ENCODE measurements around the gene RGS18. TPM values are rescaled to one million over a fixed set of nuclear protein-coding genes. Genes with fewer than 3 reads are reported as not detected.
"Not testable (repeated sequence)": the region's sequence is repeated elsewhere in the genome, so short reads cannot be mapped to it uniquely, and the experiment has no call there.

Gene RGS18
- total RNA-seq, 1 experiment from 2014 or later: not detected

- DNase-seq (ENCODE audit: unreplicated experiment): no peak
- Mint-ChIP-seq H3K9me3 (ENCODE audit: unreplicated experiment) (no peaks in the 10 kb centered on the region), H3K4me3 (ENCODE audit: unreplicated experiment) (no peak overlapping the region), H3K4me1 (ENCODE audit: insufficient read depth, unreplicated experiment) (peaks cover 11% of the 10 kb centered on the region), H3K36me3 (ENCODE audit: insufficient read depth, unreplicated experiment) (no peaks in the 10 kb centered on the region), H3K27ac (ENCODE audit: low read depth, unreplicated experiment) (no peak overlapping the region), H3K27me3 (ENCODE audit: insufficient read depth, unreplicated experiment) (no peaks in the 10 kb centered on the region)
- no TSS peak for BruUV-seq (replicated peaks)
- CTCF ChIA-PET: interaction anchor here (0.5 to 0.7 kb wide), 3 partner anchors 11 to 1567 kb away, joined by 3 read pairs; no protein-coding TSS in a partner anchor
- intact Hi-C loops (cut with micrococcal nuclease): no loop called here
- no peak for TF ChIP-seq CTCF (IDR thresholded peaks at IDR 0.05; ENCODE audit: unreplicated experiment)
- POLR2A ChIA-PET: no interaction called here
Measured at GRCh38 chr1:192227330-192227729, 69.1 kb downstream of the RGS18 start.

GRCh38 chr1:192227980-192228379 is 69.7 kb downstream of the RGS18 start:
- H3K9me3 Mint-ChIP-seq (ENCODE audit: unreplicated experiment); H3K4me3 Mint-ChIP-seq (ENCODE audit: unreplicated experiment); BruUV-seq (replicated peaks); intact Hi-C loops (cut with micrococcal nuclease); H3K36me3 Mint-ChIP-seq (ENCODE audit: insufficient read depth, unreplicated experiment); H3K27ac Mint-ChIP-seq (ENCODE audit: low read depth, unreplicated experiment); POLR2A ChIA-PET; H3K27me3 Mint-ChIP-seq (ENCODE audit: insufficient read depth, unreplicated experiment); DNase-seq (ENCODE audit: unreplicated experiment): not testable (repeated sequence)
- CTCF ChIA-PET: interaction anchor here (0.7 kb wide), 1 partner anchor 11 kb away, joined by 3 read pairs; no protein-coding TSS in a partner anchor
- H3K4me1 Mint-ChIP-seq (ENCODE audit: insufficient read depth, unreplicated experiment): peaks cover 11% of the 10 kb centered on the region

GRCh38 chr1:192232817-192233417 is 74.7 kb downstream of the RGS18 start:
- no peak overlapping the region for H3K4me3 Mint-ChIP-seq (ENCODE audit: unreplicated experiment)
- H3K4me1 Mint-ChIP-seq (ENCODE audit: insufficient read depth, unreplicated experiment): no peaks in the 10 kb centered on the region
- TF ChIP-seq CTCF (IDR thresholded peaks at IDR 0.05; ENCODE audit: unreplicated experiment): no peak
- no TSS peak for BruUV-seq (replicated peaks)
- no peaks in the 10 kb centered on the region for H3K9me3 Mint-ChIP-seq (ENCODE audit: unreplicated experiment)
- CTCF ChIA-PET: interaction anchor here (0.8 kb wide), 1 partner anchor 8 kb away, joined by 4 read pairs; no protein-coding TSS in a partner anchor
- intact Hi-C loops (cut with micrococcal nuclease): no loop called here
- POLR2A ChIA-PET: interaction anchor here (0.7 to 1.0 kb wide), 2 partner anchors 8 to 1325 kb away, joined by 3 read pairs; no protein-coding TSS in a partner anchor
- H3K27ac Mint-ChIP-seq (ENCODE audit: low read depth, unreplicated experiment): no peak overlapping the region
- no peaks in the 10 kb centered on the region for H3K27me3 Mint-ChIP-seq (ENCODE audit: insufficient read depth, unreplicated experiment)
- no peak for DNase-seq (ENCODE audit: unreplicated experiment)
- H3K36me3 Mint-ChIP-seq (ENCODE audit: insufficient read depth, unreplicated experiment): no peaks in the 10 kb centered on the region

GRCh38 chr1:192235127-192235526 is 76.9 kb downstream of the RGS18 start:
- no peak overlapping the region for H3K4me3 Mint-ChIP-seq (ENCODE audit: unreplicated experiment)
- no peaks in the 10 kb centered on the region for H3K27me3 Mint-ChIP-seq (ENCODE audit: insufficient read depth, unreplicated experiment)
- no peaks in the 10 kb centered on the region for H3K4me1 Mint-ChIP-seq (ENCODE audit: insufficient read depth, unreplicated experiment)
- no peaks in the 10 kb centered on the region for H3K9me3 Mint-ChIP-seq (ENCODE audit: unreplicated experiment)
- DNase-seq (ENCODE audit: unreplicated experiment): peak; percentile 36
- intact Hi-C loops (cut with micrococcal nuclease): no loop called here
- no peaks in the 10 kb centered on the region for H3K36me3 Mint-ChIP-seq (ENCODE audit: insufficient read depth, unreplicated experiment)
- TF ChIP-seq CTCF (IDR thresholded peaks at IDR 0.05; ENCODE audit: unreplicated experiment): no peak
- CTCF ChIA-PET: interaction anchor here (1.0 kb wide), 1 partner anchor 34 kb away, joined by 5 read pairs; no protein-coding TSS in a partner anchor
- H3K27ac Mint-ChIP-seq (ENCODE audit: low read depth, unreplicated experiment): no peak overlapping the region
- no TSS peak for BruUV-seq (replicated peaks)
- POLR2A ChIA-PET: no interaction called here

Other genes starting within 250 kb of the RGS18 start
- not detected in 2 replicates for gene RGS21, start 158.5 kb downstream of the RGS18 start, total RNA-seq (2022)